ENCODE data around the gene APRT. TPM values are rescaled to one million over a fixed set of nuclear protein-coding genes. Genes with fewer than 3 reads are reported as not detected.

The APRT gene
- total and polyA plus RNA-seq, 9 of the 15 experiments (the other 6 are each of a cell fraction or from before 2014, with no cell fraction given): 41.7 to 409 (median 146) TPM

GRCh38 chr16:88784074-88784855, 27.5 kb downstream of the APRT start (continued):
- TF ChIP-seq ZBTB26 (CRISPR knock-in tag; IDR thresholded peaks at IDR 0.05) (no peak), ZNF445 (CRISPR knock-in tag; IDR thresholded peaks at IDR 0.05; ENCODE audit: low read depth) (no peak), FOXJ2 (tag; IDR thresholded peaks at IDR 0.05) (no peak), CTCFL (IDR thresholded peaks at IDR 0.05; ENCODE audit: borderline replicate concordance, insufficient read depth, low read depth, low read length, poor library complexity, severe bottlenecking) (no peak), THAP12 (CRISPR knock-in tag; IDR thresholded peaks at IDR 0.05) (no peak), TFAP4 (CRISPR knock-in tag; IDR thresholded peaks at IDR 0.05; ENCODE audit: borderline replicate concordance) (peak; percentile 53; the same call in 1 of the 2 replicates), PHB2 (IDR thresholded peaks at IDR 0.05; ENCODE audit: low read depth) (no peak), NUFIP1 (IDR thresholded peaks at IDR 0.05; ENCODE audit: partially characterized antibody) (no peak), SMARCA5 (IDR thresholded peaks at IDR 0.05) (no peak), ZMIZ1 (IDR thresholded peaks at IDR 0.05; ENCODE audit: low read depth in 2 of 2, low read length in 2 of 2) (no peak), ZNF695 (CRISPR knock-in tag; IDR thresholded peaks at IDR 0.05) (no peak), ZNF165 (CRISPR knock-in tag; IDR thresholded peaks at IDR 0.05; ENCODE audit: borderline replicate concordance) (0 out of 2 replicates have a peak, but pooled peaks have one; percentile 57), SMARCC2 (IDR thresholded peaks at IDR 0.05; ENCODE audit: low read depth) (no peak)
